ENCODE data around the gene DPP10.

- TF ChIP-seq POLR2A (IDR thresholded peaks at IDR 0.05; ENCODE audit: low read depth, low read length) (no peak), POLR2AphosphoS5 (IDR thresholded peaks at IDR 0.05; ENCODE audit: low read depth, low read length) (no peak), TAF1 (IDR thresholded peaks at IDR 0.05; ENCODE audit: borderline replicate concordance, low read depth, low read length) (no peak)
Measured at GRCh38 chr2:114685102-114685501, 242.7 kb downstream of the DPP10 start.
